ENCODE results near the gene LOC101059915.
"Not testable (repeated sequence)": the region's sequence is repeated elsewhere in the genome, so short reads cannot be mapped to it uniquely, and the experiment has no call there.

LOC101059915 gene

GRCh38 chrX:71669947-71670346 lies 2.6 kb downstream of the LOC101059915 start:
- not testable (repeated sequence) for H3K4me2 ChIP-seq; H3K9ac ChIP-seq; H3K36me3 ChIP-seq (ENCODE audit: insufficient read depth); H3K4me1 ChIP-seq (ENCODE audit: low read depth, poor library complexity, severe bottlenecking); H3K79me2 ChIP-seq (ENCODE audit: insufficient read depth, low read depth); H3K4me3 ChIP-seq (IDR thresholded peaks at IDR 0.05; ENCODE audit: insufficient read depth, low read depth, low read length); H3K27ac ChIP-seq; H4K20me1 ChIP-seq (ENCODE audit: insufficient read depth); H2AFZ ChIP-seq (ENCODE audit: low read depth)
- H3K27me3 ChIP-seq (ENCODE audit: insufficient read depth, low read depth) = peaks cover 29% of the 10 kb centered on the region
- TF ChIP-seq, protein P1, sequence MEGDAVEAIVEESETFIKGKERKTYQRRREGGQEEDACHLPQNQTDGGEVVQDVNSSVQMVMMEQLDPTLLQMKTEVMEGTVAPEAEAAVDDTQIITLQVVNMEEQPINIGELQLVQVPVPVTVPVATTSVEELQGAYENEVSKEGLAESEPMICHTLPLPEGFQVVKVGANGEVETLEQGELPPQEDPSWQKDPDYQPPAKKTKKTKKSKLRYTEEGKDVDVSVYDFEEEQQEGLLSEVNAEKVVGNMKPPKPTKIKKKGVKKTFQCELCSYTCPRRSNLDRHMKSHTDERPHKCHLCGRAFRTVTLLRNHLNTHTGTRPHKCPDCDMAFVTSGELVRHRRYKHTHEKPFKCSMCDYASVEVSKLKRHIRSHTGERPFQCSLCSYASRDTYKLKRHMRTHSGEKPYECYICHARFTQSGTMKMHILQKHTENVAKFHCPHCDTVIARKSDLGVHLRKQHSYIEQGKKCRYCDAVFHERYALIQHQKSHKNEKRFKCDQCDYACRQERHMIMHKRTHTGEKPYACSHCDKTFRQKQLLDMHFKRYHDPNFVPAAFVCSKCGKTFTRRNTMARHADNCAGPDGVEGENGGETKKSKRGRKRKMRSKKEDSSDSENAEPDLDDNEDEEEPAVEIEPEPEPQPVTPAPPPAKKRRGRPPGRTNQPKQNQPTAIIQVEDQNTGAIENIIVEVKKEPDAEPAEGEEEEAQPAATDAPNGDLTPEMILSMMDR (conservative IDR thresholded peaks at IDR 0.05; ENCODE audit: low read depth, low read length) = peak; percentile 38; the same call in 1 of the 2 replicates

GRCh38 chrX:71671043-71671780 lies 3.9 kb downstream of the LOC101059915 start:
- Histone ChIP-seq H3K9ac (no peak overlapping the region), H3K36me3 (ENCODE audit: insufficient read depth) (no peaks in the 10 kb centered on the region), H4K20me1 (ENCODE audit: insufficient read depth) (no peaks in the 10 kb centered on the region), H3K27ac (no peak overlapping the region), H2AFZ (ENCODE audit: low read depth) (no peak overlapping the region), H3K27me3 (ENCODE audit: insufficient read depth, low read depth) (peaks cover 29% of the 10 kb centered on the region), H3K79me2 (ENCODE audit: insufficient read depth, low read depth) (no peaks in the 10 kb centered on the region), H3K4me2 (no peak overlapping the region), H3K4me1 (ENCODE audit: low read depth, poor library complexity, severe bottlenecking) (peaks cover 9% of the 10 kb centered on the region), H3K4me3 (IDR thresholded peaks at IDR 0.05; ENCODE audit: insufficient read depth, low read depth, low read length) (no peak overlapping the region)
- TF ChIP-seq, protein P1 (conservative IDR thresholded peaks at IDR 0.05; ENCODE audit: low read depth, low read length) = no peak

DNA sequence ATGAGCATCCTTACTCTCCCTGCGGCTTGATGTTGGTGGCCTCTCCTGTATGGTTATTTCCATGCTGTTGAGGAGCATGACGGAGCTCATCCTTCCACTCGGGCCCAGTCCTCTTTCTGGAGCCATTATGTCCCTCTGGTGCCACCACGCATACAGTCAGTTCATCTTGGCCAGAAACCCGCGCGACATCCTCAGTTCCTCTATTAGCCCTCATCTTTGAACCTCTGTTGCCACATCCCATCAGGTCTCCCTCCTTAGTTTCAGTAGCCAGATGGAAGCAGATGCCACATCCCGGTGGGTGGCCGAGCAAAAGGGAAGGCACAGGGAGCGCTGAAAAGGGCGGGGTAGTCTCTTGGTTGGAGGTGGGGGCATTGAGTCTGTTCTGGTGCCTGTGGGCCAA lies 4.6 kb downstream of the LOC101059915 start:
- H3K79me2 ChIP-seq (ENCODE audit: insufficient read depth, low read depth) = no peaks in the 10 kb centered on the region
- H3K36me3 ChIP-seq (ENCODE audit: insufficient read depth) = no peaks in the 10 kb centered on the region
- no peak overlapping the region for H3K27ac ChIP-seq
- H3K27me3 ChIP-seq (ENCODE audit: insufficient read depth, low read depth) = peaks cover 29% of the 10 kb centered on the region
- TF ChIP-seq, protein P1 (conservative IDR thresholded peaks at IDR 0.05; ENCODE audit: low read depth, low read length) = no peak
- H2AFZ ChIP-seq (ENCODE audit: low read depth) = no peak overlapping the region
- H3K9ac ChIP-seq = no peak overlapping the region
- no peaks in the 10 kb centered on the region for H4K20me1 ChIP-seq (ENCODE audit: insufficient read depth)
- H3K4me1 ChIP-seq (ENCODE audit: low read depth, poor library complexity, severe bottlenecking) = peaks cover 9% of the 10 kb centered on the region
- H3K4me2 ChIP-seq = no peak overlapping the region
- no peak overlapping the region for H3K4me3 ChIP-seq (IDR thresholded peaks at IDR 0.05; ENCODE audit: insufficient read depth, low read depth, low read length)

- peaks cover 18% of the 10 kb centered on the region for H3K27me3 ChIP-seq (ENCODE audit: insufficient read depth, low read depth)
- H3K36me3 ChIP-seq (ENCODE audit: insufficient read depth); H3K27ac ChIP-seq; H2AFZ ChIP-seq (ENCODE audit: low read depth); H4K20me1 ChIP-seq (ENCODE audit: insufficient read depth); H3K9ac ChIP-seq; H3K4me2 ChIP-seq; H3K4me1 ChIP-seq (ENCODE audit: low read depth, poor library complexity, severe bottlenecking); H3K4me3 ChIP-seq (IDR thresholded peaks at IDR 0.05; ENCODE audit: insufficient read depth, low read depth, low read length); H3K79me2 ChIP-seq (ENCODE audit: insufficient read depth, low read depth): not testable (repeated sequence)
Observed at GRCh38 chrX:71675636-71676035, 8.3 kb downstream of the LOC101059915 start.

DNA sequence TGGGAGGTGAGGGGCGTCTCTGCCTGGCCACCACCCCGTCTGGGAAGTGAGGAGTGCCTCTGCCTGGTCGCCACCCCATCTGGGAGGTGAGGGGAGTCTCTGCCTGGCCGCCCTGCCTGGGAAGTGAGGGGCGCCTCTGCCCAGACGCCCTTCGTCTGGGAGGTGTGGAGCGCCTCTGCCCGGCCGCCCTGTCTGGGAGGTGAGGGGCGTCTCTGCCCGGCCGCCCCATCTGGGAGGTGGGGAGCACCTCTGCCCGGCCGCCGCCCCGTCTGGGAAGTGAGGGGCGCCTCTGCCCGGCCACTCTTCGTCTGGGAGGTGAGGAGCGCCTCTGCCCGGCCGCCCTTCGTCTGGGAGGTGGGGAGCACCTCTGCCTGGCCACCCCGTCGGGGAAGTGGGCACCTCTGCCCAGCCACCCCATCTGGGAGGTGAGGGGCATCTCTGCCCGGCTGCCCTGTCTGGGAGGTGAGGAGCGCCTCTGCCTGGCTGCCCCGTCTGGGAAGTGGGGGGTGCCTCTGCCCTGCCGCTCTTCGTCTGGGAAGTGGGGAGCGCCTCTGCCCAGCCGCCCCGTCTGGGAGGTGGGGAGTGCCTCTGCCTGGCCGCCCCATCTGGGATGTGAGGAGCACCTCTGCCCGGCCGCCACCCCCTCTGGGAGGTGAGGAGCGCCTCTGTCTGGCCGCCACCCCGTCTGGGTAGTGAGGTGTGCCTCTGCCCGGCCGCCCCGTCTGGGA lies 8.9 kb downstream of the LOC101059915 start:
- not testable (repeated sequence) for H3K27ac ChIP-seq; H3K9ac ChIP-seq; H3K79me2 ChIP-seq (ENCODE audit: insufficient read depth, low read depth); H4K20me1 ChIP-seq (ENCODE audit: insufficient read depth); H3K36me3 ChIP-seq (ENCODE audit: insufficient read depth); H3K4me3 ChIP-seq (IDR thresholded peaks at IDR 0.05; ENCODE audit: insufficient read depth, low read depth, low read length); H2AFZ ChIP-seq (ENCODE audit: low read depth); H3K4me1 ChIP-seq (ENCODE audit: low read depth, poor library complexity, severe bottlenecking); H3K4me2 ChIP-seq
- peaks cover 14% of the 10 kb centered on the region for H3K27me3 ChIP-seq (ENCODE audit: insufficient read depth, low read depth)

DNA sequence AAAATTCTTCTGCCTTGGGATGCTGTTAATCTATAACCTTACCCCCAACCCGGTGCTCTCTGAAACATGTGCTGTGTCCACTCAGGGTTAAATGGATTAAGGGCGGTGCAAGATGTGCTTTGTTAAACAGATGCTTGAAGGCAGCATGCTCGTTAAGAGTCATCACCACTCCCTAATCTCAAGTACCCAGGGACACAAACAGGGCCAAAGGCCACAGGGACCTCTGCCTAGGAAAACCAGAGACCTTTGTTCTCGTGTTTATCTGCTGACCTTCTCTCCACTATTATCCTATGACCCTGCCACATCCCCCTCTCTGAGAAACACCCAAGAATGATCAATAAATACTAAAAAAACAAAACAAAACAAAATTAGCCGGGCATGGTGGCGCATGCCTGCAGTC lies 9.8 kb downstream of the LOC101059915 start:
- not testable (repeated sequence) for H3K4me3 ChIP-seq (IDR thresholded peaks at IDR 0.05; ENCODE audit: insufficient read depth, low read depth, low read length)

More for the DNA sequence above, 9.8 kb downstream of the LOC101059915 start:
- H2AFZ ChIP-seq (ENCODE audit: low read depth); H3K4me2 ChIP-seq; H3K36me3 ChIP-seq (ENCODE audit: insufficient read depth); H3K4me1 ChIP-seq (ENCODE audit: low read depth, poor library complexity, severe bottlenecking); H4K20me1 ChIP-seq (ENCODE audit: insufficient read depth); H3K27me3 ChIP-seq (ENCODE audit: insufficient read depth, low read depth); H3K79me2 ChIP-seq (ENCODE audit: insufficient read depth, low read depth); H3K9ac ChIP-seq; H3K27ac ChIP-seq: not testable (repeated sequence)

Data from KMS-11 (cell line).